Measurements from ENCODE around the gene SREBF2.

DNA sequence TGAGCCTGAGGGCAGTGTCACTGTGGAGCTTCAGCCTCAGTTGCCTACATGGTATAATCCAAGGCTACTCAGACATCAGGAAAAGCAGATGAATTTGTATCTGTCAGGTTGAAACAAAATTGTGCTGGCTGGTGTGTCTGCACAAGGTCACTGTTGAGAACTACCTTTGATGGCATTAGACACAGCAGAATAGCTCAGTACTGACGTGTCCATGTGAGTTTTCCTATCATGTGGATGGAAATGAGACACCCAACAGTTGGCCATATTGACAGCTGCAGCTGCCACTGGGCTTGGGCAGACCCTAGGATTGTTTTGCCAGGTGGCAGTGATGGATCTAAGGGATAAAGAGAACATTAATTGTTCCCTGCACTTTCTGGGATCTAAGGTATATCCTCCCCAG lies 16.7 kb upstream of the SREBF2 start:
- TF ChIP-seq, protein P1, sequence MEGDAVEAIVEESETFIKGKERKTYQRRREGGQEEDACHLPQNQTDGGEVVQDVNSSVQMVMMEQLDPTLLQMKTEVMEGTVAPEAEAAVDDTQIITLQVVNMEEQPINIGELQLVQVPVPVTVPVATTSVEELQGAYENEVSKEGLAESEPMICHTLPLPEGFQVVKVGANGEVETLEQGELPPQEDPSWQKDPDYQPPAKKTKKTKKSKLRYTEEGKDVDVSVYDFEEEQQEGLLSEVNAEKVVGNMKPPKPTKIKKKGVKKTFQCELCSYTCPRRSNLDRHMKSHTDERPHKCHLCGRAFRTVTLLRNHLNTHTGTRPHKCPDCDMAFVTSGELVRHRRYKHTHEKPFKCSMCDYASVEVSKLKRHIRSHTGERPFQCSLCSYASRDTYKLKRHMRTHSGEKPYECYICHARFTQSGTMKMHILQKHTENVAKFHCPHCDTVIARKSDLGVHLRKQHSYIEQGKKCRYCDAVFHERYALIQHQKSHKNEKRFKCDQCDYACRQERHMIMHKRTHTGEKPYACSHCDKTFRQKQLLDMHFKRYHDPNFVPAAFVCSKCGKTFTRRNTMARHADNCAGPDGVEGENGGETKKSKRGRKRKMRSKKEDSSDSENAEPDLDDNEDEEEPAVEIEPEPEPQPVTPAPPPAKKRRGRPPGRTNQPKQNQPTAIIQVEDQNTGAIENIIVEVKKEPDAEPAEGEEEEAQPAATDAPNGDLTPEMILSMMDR (IDR thresholded peaks at IDR 0.05; ENCODE audit: insufficient read depth, low read length): no peak
- TF ChIP-seq POLR2AphosphoS5 (IDR thresholded peaks at IDR 0.05; ENCODE audit: low read depth) (no peak), REST (IDR thresholded peaks at IDR 0.05; ENCODE audit: insufficient replicate concordance, low read depth) (no peak), GABPA (IDR thresholded peaks at IDR 0.05; ENCODE audit: low read depth) (no peak), SPI1 (IDR thresholded peaks at IDR 0.05; ENCODE audit: borderline replicate concordance, low read depth) (no peak)

Data from HL-60 (cell line).